ENCODE results near the gene TSPAN5. TPM values are rescaled to one million over a fixed set of nuclear protein-coding genes. Genes with fewer than 3 reads are reported as not detected.

TSPAN5 gene
- total RNA-seq, 1 donor from 2014 or later: 13.7 TPM

DNA sequence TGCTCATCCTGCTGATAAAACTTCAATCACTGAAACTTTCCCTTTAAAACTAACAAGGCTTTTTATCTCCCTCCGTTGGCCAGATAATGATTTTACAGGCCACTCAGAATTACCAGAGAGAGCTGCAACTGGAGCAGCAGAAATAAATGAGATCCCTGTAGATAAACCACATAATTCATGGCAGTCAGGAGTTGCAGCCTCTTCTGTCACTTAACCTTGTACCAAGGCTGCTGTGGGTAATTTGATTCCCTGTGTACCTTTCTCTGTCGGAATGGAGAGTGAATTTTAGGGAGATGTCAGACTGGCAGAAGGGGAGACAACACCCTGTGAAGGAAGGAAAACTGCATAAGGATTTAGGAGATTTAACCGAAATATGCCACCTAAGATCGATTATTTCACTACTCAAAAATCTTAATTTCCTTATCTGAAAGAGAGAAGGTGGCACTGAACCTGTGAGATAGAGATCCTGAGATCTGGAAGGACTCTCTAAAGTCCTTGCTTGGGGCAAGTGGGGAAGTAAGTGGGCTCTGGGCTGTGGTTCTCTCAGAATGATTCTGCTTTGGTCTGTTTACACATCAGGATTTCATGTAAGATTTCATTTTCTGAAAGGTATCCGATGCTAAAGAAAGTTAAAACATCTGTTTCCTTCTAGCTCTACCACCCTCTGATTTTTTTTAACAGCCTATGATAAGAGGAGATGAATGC lies 14.3 kb upstream of the TSPAN5 start:
- Histone ChIP-seq H3K4me3 (ENCODE audit: low read depth, low read length) (no peak overlapping the region), H3K36me3 (ENCODE audit: control insufficient read depth, insufficient read depth, low read length) (no peaks in the 10 kb centered on the region), H3K27me3 (ENCODE audit: control insufficient read depth, insufficient read depth, low read length) (no peaks in the 10 kb centered on the region)
- FAIRE-seq: no peak
- TF ChIP-seq, protein P1, sequence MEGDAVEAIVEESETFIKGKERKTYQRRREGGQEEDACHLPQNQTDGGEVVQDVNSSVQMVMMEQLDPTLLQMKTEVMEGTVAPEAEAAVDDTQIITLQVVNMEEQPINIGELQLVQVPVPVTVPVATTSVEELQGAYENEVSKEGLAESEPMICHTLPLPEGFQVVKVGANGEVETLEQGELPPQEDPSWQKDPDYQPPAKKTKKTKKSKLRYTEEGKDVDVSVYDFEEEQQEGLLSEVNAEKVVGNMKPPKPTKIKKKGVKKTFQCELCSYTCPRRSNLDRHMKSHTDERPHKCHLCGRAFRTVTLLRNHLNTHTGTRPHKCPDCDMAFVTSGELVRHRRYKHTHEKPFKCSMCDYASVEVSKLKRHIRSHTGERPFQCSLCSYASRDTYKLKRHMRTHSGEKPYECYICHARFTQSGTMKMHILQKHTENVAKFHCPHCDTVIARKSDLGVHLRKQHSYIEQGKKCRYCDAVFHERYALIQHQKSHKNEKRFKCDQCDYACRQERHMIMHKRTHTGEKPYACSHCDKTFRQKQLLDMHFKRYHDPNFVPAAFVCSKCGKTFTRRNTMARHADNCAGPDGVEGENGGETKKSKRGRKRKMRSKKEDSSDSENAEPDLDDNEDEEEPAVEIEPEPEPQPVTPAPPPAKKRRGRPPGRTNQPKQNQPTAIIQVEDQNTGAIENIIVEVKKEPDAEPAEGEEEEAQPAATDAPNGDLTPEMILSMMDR (IDR thresholded peaks at IDR 0.05; ENCODE audit: insufficient read depth, low read length, severe bottlenecking): no peak
- no peak for DNase-seq (ENCODE audit: low read depth)

GRCh38 chr4:98671131-98671530 lies 12.7 kb upstream of the TSPAN5 start:
- no peak overlapping the region for H3K4me3 ChIP-seq (ENCODE audit: low read depth, low read length)
- H3K27me3 ChIP-seq (ENCODE audit: control insufficient read depth, insufficient read depth, low read length): no peaks in the 10 kb centered on the region
- TF ChIP-seq, protein P1 (IDR thresholded peaks at IDR 0.05; ENCODE audit: insufficient read depth, low read length, severe bottlenecking): no peak
- no peaks in the 10 kb centered on the region for H3K36me3 ChIP-seq (ENCODE audit: control insufficient read depth, insufficient read depth, low read length)
- no peak for DNase-seq (ENCODE audit: low read depth)
- no peak for FAIRE-seq

DNA sequence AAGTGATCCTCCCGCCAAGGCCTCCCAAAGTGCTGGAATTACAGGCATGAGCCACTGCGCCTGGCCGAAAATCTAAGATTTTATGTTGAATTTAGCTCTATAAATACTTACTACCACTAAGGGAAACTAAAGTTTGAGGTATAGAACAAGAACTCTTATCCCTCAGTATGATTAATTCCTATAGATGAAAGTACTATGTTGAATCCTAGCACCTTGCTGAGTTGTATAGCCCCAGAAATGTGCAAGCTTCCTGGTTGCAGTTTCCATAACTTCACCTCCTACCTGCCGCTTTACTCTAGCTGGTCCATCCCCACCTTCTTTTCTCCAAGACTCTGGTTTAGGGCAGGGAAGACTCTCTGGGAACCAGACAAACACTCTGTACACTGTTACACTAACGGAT lies 11.8 kb upstream of the TSPAN5 start:
- FAIRE-seq (no peak), DNase-seq (ENCODE audit: low read depth) (no peak)
- TF ChIP-seq, protein P1 (IDR thresholded peaks at IDR 0.05; ENCODE audit: insufficient read depth, low read length, severe bottlenecking): no peak
- Histone ChIP-seq H3K4me3 (ENCODE audit: low read depth, low read length) (no peak overlapping the region), H3K36me3 (ENCODE audit: control insufficient read depth, insufficient read depth, low read length) (no peaks in the 10 kb centered on the region), H3K27me3 (ENCODE audit: control insufficient read depth, insufficient read depth, low read length) (no peaks in the 10 kb centered on the region)

- DNase-seq (ENCODE audit: low read depth) (no peak), FAIRE-seq (no peak)
- H3K36me3 ChIP-seq (ENCODE audit: control insufficient read depth, insufficient read depth, low read length): no peaks in the 10 kb centered on the region
- no peak overlapping the region for H3K4me3 ChIP-seq (ENCODE audit: low read depth, low read length)
- H3K27me3 ChIP-seq (ENCODE audit: control insufficient read depth, insufficient read depth, low read length): no peaks in the 10 kb centered on the region
- TF ChIP-seq, protein P1 (IDR thresholded peaks at IDR 0.05; ENCODE audit: insufficient read depth, low read length, severe bottlenecking): no peak
These were observed 11.2 kb upstream of the TSPAN5 start for GRCh38 chr4:98669577-98669976.

- H3K27me3 ChIP-seq (ENCODE audit: control insufficient read depth, insufficient read depth, low read length): no peaks in the 10 kb centered on the region
- no peak for FAIRE-seq
- H3K4me3 ChIP-seq (ENCODE audit: low read depth, low read length): no peak overlapping the region
- TF ChIP-seq, protein P1 (IDR thresholded peaks at IDR 0.05; ENCODE audit: insufficient read depth, low read length, severe bottlenecking): no peak
- DNase-seq (ENCODE audit: low read depth): no peak
- no peaks in the 10 kb centered on the region for H3K36me3 ChIP-seq (ENCODE audit: control insufficient read depth, insufficient read depth, low read length)
These were observed 6.5 kb upstream of the TSPAN5 start for GRCh38 chr4:98664959-98665358.
